ENCODE measurements around the gene CHRDL1.
"Not testable (repeated sequence)": the region's sequence is repeated elsewhere in the genome, so short reads cannot be mapped to it uniquely, and the experiment has no call there.

The CHRDL1 gene

DNA sequence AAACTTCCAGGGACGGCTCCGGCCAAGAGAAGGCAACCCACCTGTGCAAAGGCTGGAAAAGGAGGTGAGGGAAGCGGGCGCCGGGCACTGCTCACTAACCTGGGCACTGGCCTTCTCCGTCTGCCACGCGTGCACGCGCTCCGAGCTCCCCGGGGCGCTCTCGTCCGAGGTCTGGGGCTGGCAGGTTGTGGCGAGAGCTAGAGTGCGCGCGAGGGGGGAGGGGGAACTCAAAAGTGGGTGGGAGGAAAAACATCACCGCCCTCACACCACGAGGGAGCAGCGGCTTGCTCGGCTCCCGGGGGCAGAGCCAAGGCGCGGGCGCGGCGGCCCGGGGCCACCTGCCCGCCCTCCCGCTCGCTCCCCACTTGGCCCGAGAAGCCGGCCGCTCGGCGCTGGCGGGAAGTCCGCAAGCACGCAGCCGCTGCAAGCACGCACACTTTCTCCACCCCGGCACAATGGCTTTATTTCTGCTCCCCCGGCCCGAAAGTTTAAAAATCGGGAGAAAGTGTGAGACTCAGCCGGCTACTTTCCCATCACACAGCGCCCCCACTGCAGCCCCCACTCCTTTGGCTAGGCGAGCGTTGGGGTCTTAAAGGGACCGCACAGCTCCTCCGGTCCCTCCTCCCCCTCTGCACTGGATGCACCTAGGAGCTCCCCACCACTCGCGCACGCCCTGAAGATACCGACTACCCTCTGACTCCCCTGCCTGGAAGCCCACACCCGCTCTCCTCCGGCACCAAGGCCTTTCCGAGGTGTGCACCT is at the start of gene CHRDL1:
CHRDL1 (minus strand) TSS at position 173 of the 762 bp plus-strand sequence. CDS start 3,636 bp downstream, outside the sequence.
- ATAC-seq (no peak), DNase-seq (peak; percentile 4)

DNA sequence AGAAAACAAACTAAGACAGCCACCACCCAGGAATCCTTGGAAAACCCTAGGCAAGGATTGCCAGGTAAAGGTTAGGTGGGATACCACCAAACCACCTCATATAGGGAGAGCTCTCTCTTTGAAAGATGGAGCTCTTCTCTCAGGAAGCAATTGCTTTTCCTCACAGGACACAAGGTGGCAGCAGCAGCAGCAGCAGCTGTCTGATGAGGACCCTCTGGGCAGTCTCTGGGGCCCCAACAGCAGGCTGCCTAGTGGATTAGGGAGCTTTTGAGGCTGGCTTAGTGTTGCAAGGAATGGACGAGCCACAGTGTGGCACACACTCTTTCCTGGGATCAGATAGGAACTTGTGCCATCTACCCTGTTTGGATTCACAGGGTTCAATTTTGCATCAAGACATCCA is 41.4 kb upstream of the CHRDL1 start:
- ATAC-seq: no peak
- DNase-seq: no peak

GRCh38 chrX:110836451-110836850 is 40.8 kb upstream of the CHRDL1 start:
- DNase-seq: no peak
- no peak for ATAC-seq

DNA sequence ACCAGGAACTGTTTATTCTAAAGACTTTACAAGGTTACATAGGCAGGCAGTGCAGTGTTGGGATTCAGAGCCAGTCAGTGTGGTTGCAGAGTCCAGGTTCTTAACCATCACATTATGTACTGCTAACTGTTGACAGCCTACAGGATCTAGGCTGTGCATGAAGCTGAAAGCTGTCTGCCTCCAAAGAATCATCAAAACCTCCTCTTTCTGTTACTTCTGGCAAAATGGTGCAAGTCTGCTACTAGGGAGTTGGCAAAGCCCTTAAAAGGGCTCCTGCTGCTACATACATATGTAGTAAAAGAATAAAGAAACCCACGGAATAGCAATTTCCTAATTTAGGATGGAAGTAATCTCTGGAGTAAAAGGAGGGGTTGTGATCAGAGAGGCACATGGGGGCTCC is 40.4 kb upstream of the CHRDL1 start:
- no peak for DNase-seq

DNA sequence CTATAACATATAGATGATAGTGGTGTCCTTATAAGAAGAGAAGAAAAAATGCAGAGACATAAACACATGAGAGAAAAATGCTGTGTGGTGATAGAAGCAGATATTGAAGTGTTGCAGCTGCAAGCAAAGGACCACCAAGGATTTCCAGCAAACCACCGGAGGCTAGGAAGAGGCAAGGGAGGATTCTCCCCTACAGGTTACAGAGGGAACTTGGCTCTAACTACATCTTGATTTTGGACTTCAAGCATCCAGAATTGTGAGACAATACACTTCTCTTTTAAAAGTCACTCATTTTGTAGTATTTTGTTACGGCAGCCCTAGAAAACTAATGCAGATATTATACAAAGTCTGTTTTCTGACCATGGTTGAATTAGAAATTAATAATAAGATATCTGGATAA is 30.4 kb upstream of the CHRDL1 start:
- ATAC-seq (no peak), DNase-seq (no peak)

More for the DNA sequence above, 40.4 kb upstream of the CHRDL1 start:
- ATAC-seq: no peak

DNA sequence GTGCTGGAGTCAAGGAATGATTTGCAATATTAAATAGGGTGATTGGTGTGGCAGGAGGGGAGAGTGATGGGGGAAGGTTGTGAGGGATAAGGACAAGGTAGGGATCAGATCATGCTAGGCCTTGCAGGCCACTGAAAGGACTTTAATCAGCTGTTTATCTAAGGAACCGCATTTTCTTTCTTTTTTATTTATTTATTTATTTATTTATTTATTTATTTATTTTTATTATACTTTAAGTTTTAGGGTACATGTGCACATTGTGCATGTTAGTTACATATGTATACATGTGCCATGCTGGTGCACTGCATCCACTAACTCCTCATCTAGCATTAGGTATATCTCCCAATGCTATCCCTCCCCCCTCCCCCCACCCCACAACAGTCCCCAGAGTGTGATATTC is 20.9 kb upstream of the CHRDL1 start:
- not testable (repeated sequence) for ATAC-seq, DNase-seq

- ATAC-seq: no peak
- DNase-seq: no peak
Observed at GRCh38 chrX:110806145-110806544, 10.5 kb upstream of the CHRDL1 start.

DNA sequence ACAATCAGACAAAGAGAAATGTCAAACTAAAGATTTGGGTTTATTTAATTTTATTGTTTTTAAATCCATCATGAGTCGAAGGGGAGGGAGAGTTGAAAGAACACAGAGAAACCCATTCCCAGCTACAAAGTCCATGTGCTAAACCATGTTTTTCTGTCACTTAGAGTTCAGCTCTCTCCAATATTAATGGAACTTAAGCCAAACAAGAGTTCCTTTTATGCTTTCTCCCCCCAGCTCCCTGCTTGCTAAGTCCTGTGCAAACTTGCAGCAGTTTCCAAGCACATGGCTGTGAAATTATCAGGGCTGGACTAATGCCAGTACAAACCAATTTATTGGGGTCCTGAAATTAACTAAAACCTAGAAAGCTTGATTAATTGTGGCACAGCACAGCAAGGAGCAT is 9.7 kb upstream of the CHRDL1 start:
- no peak for DNase-seq
- ATAC-seq: no peak

- no peak for ATAC-seq
- no peak for DNase-seq
Observed at GRCh38 chrX:110804446-110804845, 8.8 kb upstream of the CHRDL1 start.

- ATAC-seq (no peak), DNase-seq (no peak)
Observed at GRCh38 chrX:110803506-110803905, 7.9 kb upstream of the CHRDL1 start.

DNA sequence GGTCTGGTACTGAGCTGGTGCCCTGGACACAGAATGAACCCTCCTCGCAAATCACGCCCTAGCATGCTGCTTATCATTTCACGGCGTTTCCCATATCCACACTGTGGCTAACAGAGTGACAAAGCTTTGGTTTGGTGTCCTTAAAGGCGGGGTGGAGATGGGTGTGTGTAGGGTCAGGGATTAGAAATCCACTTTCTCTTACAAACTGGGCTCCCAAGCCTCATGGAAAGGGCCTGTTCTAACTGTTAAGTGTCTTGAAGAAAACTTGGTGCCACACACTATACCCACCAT is 735 bp upstream of the CHRDL1 start:
- ATAC-seq (no peak), DNase-seq (no peak)

DNA sequence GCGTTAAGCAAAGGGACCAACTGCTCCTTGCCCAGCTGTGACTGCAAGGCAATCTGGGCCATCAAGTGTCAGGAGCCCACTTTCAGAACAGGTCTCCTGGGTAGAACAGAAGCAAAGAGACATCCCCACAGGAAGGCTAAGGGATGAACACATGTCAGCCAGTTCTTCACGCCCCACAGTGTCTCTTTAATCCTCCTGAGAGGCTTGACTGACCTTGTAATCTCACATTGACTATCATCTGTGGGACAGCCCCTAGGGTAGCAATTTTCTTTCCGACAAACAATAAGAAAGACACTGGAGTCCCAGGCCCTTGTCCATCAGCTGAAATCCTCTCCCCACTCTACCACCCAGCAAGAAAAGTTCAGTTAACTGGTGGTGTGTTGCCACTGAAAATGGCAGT is 1.0 kb downstream of the CHRDL1 start:
- no peak for ATAC-seq
- no peak for DNase-seq

GRCh38 chrX:110791071-110791470 is 4.5 kb downstream of the CHRDL1 start:
- no peak for ATAC-seq
- no peak for DNase-seq

DNA sequence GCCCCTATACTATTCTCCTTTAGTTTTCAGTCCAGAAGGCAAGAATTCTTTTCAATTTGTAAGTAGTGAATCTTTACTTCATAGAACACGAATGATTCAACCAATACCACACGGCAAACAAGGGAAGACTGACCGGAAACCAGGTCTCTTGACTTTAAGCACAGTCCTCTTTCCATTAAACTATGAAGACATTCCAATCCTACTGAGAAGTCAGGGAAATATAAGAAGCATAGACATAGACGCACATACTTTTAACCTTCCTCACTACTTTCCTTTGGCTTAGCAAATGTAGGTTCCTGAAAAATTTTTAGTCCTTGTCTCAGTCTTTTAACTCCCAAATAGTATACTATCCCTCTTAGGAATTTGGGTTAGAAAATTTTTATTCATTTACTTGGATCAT is 9.1 kb downstream of the CHRDL1 start:
- DNase-seq (no peak), ATAC-seq (no peak)

DNA sequence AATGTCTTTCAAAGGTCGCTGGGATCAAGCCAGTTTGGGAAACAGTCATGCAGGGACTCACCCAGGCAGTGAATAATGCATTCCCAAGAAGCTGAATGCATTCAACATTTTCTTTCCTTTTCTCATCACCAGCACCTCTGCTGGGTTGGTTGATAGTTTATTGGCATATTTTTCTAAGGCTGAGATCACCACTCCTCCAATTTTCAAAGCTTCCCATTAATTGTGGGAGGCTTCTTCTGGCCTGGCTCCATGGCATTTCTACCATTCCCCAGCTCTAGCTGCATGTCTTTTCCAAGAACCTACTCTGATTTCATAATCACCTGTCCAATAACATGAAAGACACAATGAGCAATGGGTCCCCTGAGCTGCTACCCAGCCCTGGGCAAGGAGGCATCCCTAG is 35.8 kb downstream of the CHRDL1 start:
- DNase-seq (no peak), ATAC-seq (no peak)

DNA sequence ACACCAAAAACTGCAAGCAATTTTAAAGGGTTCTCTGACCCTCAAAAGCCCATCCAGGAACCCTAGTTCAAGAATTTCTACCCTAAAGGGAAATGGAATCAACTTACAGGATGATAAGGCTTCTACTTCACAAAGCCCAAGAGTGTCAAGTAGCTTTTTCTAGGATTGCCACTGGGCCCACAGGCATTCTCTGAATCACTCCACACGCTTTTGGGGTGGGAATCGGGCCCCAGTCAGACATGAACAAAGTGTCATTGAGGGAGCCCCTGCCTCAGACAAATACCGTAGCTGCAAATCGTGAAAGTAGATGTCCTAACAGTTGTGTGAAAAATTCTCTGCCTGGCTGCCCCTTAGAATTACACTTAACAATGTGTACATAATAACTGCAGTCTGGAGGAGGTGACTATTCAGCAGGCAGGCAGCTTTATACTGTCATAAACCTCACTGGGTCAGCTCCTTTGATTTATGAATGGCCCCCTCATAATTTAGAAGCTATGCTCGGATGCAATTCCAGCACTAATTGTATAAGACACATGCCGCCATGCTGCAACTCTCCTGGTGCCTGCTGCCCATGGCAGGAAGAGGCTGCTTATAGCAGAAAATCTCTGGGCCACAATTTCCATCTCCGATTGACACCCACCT is 36.7 kb downstream of the CHRDL1 start:
- no peak for ATAC-seq
- DNase-seq: no peak

- no peak for DNase-seq
- ATAC-seq: no peak
Observed at GRCh38 chrX:110755611-110756010, 40.0 kb downstream of the CHRDL1 start.

DNA sequence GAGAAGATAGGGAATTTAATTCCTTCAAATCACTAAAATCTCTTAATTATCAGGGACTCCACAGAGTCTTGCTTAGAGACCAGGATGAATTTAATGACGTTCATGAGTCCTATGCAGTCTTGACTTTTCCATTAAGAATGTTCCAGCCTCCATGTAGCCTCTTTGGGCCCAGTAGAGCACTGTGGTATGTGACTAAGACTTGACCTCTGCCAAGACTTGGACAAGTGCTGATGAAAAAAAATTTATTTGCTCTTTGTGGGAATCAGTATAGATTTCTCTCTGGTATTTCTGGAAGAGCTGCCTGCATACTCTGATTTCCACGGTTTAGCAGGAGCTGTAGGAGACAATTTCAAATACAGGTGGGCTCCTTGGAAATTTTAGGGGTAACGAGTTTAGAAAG is 40.6 kb downstream of the CHRDL1 start:
- no peak for DNase-seq
- ATAC-seq: no peak

DNA sequence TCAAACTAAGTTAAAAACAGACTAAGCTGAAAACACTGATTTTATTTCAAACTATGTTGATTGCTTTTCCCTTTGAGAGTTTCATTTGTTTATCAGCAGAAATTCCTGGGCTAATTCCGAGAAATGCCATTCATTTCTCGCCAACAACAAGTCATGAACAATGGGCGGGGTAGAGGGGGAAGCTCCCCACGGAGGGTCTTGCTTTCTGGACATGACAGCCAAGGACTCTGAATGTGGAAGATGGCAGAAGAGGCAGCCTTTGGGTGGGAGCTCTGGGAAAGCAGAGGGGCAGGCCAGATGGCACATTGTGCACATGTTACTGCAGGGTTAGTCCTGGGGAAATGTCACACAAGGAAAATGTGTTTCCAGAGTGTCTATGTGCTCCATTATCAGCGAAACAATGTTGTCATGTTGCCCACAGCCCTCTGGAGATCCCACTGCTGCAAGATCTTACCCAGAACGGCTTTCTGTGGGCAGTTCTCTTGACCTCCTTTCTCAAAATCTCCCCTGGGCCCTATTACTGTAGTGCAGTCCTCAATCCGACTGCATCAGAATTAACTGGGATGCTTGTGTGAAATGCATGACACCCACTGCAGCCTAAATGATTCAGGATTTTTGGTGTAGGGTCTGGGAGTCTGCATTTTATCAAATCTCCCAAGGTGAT is 45.0 kb downstream of the CHRDL1 start:
- ATAC-seq: no peak
- DNase-seq: no peak

GRCh38 chrX:110748256-110748806 is 47.3 kb downstream of the CHRDL1 start:
- DNase-seq (no peak), ATAC-seq (no peak)

- DNase-seq (no peak), ATAC-seq (no peak)
Observed at GRCh38 chrX:110746014-110746413, 49.6 kb downstream of the CHRDL1 start.

GRCh38 chrX:110745288-110745687 is 50.3 kb downstream of the CHRDL1 start:
- DNase-seq: no peak
- no peak for ATAC-seq

DNA sequence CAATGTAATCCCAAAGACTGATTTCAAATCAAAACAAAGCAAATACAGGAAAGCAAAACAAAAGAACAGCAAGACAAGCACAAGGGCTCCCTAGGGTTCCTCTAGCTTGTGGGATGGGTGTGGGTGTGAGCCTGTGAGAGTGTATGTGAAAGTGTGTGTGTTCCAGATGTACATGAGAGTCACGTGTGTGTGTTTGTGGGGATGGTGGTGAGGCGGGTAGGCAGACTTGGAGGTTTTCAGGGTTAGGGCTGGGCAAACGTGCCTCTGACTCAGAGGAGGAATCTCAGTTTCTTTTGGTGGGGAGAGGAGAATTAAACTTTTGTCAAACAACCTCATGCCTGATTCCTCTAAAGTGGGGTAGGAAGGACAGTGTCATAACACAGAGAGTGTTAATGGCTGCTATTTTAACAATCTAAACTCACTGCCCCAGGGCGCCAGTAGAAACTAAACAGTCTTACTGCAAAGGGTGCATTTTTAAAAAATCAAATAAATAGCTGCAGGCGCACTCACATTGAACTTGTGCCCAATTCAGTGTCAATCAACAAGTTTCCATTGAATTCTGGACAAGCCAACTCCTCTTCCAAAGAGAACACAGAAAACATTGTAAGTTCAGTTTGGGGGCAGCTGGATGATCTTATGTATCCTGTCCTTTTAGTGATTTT is 51.8 kb downstream of the CHRDL1 start:
- no peak for ATAC-seq
- DNase-seq: no peak

All from stimulated activated naive CD8-positive, alpha-beta T cell treated with anti-CD3 and anti-CD28 coated beads, Interleukin-15, Interleukin-2, amounts not matched to agents 100 U/mL and 50 U/mL, for 24 hours (primary cell).